Esophagus mucosa (tissue), 1 donor: Measurements from ENCODE around the gene ADA. TPM values are rescaled to one million over a fixed set of nuclear protein-coding genes. Genes with fewer than 3 reads are reported as not detected.
A peak's percentile ranks its signal among the peaks of the same experiment; 100 is the strongest.

ENCODE experiments used
- ATAC-seq: fragments of 200-7000 bp; cut with Tn5 transposase; one replicate; pipeline ENCODE4 v1.9.1; 2020
- total RNA-seq: library from RNA; stranded (reverse); gene quantifications from one replicate; pipeline ENCODE4 v1.2.4, GENCODE V29; 2023
- donor health status: DM: yes; HTN: yes; CAD: no.

Gene ADA
- total RNA-seq, 1 donor from 2014 or later: 21.8 TPM

DNA sequence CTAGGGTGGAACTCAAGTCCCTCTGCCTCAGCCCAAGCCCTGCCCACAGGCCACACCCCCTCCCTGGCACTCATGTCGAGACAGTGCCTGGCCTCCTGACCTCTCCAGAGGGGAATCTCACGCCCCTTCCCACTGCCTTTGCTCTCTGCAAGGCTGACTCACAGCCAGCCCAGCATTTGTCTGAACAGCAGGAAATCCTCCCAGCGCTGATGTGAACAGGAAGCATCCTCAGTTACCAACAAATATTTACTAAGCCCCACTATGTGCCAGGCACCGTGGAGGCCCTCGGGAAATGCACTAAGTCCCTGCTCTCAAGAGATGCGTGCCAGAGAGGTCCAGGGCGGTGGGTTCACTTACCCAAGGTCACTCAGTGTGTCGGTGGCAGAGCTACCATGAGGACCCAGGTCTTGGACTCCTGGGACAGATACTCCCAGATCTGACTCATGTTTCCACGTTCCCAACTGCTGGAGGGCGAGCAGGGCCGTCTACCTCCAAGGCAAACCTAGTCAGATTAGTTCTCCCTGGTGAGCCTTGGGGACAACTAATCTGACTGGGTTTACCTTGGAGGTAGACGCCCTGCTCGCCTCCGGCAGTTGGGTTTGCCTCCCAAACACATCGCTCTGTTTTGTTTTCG is 7.8 kb downstream of the ADA start:
- peak; percentile 77 for ATAC-seq

DNA sequence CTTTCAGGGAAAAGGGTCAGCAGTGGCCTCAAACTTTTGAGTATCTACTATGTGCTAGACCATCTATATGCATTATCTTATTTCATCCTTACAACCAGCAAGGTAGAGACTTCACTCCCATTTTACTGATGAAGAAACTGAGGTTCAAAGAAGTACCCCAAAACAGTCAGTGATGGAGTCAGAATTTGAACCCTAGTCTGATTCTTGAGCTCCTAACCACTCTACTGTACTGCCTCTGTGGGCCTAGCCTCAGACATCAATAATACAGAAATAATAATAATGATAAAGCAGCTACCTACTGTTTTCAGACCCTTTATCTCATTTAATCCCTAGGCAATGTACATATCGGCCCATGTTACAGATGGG is 8.4 kb downstream of the ADA start:
- no peak for ATAC-seq

DNA sequence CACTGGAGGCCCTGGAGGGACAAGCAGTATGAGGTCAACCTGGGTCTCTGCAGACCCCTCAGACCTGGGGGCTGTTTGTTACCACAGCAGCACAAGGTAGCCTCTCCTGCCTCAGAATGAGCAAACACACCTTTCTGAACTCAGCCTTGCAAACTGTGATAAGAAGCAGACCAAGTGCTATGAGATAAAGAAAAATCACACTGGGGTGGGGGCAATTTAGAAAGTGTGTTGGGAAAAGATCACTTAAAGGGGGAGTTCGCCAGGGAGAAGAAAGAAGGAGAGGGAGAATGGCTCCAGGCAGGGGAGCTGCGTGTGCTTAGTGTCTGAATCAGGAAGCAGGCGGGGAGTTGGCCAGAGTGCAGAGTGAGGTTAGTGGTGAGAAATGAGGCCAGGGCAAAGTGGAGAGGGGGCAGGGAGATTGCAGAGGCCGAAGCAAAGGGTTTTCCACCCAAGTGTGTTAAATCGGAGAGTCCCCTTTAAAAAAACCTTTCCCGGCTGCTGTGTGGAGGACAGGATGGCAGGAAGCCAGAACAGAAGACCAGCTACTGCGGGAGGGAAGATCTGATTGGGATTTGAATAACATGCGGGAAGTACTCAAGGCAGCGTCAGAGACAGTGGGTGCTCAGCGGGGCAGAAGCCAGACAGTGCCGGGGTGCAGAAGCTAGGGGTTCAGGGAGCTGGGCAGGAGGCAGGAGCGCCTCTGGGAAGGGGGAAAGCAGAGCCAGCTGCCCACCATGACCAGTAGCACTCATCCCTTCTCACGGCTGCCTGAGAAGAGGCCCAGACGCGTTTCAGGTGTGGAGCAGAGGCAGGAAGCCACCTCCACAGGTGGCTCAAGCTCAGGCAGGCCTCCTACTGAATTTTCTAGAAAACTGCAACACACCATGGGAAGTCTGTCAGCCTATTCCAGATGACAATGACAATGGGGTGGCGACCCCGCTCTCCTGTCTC is 9.0 kb downstream of the ADA start:
- peak; percentile 54 for ATAC-seq

DNA sequence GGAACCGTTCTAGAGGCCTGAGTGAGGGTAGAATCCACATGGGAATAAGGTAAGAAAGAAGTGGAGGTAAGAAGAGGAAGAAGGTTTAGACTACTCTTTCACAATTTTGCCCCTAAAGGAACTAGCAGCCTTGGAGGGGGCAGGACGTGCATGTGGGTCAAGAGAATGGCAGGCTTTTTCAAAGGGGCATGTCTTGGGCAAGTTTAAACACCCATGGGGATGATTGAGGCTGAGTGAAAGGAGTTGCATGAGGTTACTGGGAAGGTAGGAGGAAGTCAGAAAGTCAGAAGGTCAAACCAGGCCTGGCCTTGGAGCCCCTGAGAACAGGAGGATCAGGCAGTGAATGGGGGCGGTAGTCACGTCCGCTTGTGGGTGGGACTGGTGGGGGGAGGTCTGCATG is 10.2 kb downstream of the ADA start:
- ATAC-seq: peak; percentile 6

DNA sequence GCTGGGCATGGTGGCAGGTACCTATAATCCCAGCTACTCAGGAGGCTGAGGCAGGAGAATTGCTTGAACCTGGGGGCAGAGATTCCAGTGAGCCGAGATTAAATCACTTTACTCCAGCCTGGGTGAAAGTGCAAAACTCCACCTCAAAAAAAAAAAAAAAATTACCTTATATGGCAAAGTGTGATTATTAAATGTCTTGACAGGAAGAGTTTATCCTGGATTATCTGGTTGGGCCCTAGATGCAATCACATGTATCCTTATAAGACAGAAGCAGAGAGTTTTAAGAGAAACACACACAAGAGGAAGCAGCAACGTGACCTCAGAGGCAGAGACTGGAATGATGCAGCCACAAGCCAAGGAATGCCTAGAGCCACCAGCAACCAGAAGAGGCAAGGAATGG is 11.0 kb downstream of the ADA start:
- no peak for ATAC-seq

DNA sequence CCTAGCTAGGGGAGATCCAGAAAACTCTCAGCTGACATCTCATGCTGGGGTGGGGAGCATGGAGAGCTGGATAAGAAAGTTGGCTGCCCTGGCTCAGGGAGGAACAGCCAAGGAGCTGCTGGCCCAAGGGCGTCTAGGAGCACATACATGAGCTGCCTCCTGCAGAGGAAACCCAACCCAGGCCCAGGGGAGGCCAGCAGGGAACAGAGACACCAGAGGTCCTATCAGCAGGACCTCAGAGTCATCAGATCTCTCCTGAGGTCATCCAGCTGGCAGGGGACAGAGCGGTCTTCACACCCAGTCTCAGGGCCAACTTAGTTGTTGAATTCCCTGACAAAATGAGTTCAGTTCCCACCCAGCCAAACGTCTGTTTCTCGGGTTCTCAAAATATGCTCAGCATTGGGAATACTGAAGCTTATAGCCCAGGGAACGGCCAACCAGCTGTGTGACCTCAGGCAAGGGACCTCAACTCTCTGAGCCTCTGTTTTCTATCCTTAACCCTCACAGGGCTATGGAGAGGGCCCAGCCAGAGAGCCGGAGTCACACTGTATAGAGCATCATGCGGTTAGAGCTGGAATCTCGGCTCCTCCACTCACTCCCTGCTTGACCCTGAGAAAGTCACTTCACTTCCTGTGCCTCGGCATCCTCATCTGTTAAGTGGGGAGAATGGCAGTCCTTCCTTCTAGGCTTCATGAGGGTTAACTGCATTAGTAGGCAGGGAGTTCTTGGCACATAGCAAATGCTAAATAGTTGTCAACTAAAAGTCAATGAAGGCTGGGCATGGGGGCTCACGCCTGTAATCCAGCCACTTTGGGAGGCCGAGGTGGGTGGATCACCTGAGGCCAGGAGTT is 13.8 kb downstream of the ADA start:
- ATAC-seq: no peak

DNA sequence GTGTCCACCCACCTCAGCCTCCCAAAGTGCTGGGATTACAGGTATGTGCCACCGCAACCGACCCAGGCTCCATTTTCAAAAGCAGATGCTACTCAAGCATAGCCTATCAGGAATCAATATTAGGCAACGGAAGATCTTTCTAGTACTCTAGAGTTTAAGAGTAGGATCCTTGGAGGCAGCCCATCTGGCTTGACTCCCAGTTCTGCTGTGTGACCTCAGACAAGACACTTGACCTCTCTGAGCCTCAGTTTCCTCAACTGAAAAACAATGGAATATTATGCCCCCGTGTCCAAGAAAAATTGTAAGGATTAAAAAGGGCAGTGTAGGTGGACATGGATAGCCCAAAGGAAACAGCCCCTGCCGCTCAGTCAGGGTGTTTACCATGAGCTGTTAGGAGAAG is 14.5 kb downstream of the ADA start:
- ATAC-seq: no peak

DNA sequence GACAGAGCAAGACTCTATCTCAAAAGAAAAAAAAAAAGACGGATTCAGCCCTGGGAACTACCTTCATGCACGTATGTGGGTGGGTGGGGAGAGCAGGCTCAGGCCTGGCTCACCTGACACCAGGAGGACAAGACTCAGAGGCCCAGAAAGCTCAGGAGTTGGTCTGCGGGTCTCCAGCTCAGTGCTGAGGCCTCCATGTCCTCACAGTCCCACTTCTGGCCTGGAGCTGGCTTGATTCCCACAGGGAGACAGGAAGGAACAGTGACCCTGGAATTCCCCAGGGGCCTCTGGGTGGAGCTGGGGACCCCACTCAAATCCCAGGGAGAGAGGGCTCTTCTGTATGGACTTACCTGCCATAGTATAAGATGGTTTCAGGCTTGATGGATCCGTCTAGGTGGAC is 15.6 kb downstream of the ADA start:
- ATAC-seq: no peak

DNA sequence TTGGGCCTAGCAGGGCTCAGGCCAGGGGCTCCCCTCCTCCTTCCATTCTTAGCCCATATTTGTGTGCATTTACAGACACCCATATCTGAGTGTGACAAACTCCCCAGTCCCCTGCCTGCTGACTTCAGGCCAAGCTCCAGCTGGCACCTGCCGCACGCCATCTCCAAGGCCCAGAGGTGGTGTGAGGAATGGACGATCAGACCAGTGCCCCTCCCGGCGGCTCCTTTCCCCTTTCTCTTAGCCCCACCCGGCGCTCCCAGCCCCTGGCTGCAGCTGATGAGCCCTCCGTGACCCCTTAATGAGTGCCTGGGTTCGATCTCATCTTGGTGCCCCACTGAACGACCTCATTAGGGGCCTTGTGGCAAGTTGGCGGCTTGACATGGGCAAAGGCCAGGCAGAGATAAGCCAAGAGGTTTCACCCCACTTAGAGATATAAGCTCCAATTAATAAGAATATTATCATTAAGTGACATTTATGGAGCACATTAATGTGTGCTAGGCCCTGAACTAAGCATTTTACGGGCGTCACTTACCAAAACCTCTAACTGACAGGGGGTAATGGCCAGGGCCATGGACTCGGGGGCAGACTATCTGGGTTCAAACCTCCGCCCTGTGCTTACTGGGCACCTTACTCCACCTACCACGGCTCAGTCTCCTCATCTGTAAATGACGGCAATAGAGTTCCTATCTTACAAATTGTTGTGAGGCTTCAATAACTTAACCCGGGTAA is 17.5 kb downstream of the ADA start:
- ATAC-seq: no peak

DNA sequence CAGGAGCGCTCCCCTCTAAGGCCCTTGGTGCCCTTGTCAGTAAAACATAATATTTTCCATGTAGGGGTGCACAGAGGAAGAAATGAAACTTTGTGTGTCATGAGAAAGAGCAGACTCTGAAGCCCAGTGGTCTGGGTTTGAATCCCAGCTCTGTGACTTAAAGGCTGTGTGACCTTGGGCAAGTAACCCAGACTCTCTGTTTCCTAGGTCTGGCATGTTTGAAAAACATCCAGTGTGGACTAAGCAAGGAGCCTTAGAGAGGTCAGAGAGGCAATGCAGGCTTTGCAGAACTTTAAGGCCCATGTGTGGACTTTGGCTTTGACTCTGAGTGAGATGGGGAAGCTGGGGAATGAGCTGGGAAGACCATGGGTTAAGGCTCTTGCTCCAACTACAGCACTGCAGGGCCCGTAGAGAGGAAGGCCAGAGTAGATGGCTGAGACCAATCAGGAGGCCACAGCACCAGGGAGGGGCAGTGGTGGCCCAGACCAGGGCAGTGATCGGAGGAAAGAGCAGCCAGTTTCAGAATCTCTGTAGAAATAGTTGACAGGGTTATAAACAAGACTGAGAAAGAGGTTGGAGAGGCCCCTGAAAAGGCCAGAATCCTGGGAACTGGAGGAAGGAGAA is 18.2 kb downstream of the ADA start:
- ATAC-seq: no peak

DNA sequence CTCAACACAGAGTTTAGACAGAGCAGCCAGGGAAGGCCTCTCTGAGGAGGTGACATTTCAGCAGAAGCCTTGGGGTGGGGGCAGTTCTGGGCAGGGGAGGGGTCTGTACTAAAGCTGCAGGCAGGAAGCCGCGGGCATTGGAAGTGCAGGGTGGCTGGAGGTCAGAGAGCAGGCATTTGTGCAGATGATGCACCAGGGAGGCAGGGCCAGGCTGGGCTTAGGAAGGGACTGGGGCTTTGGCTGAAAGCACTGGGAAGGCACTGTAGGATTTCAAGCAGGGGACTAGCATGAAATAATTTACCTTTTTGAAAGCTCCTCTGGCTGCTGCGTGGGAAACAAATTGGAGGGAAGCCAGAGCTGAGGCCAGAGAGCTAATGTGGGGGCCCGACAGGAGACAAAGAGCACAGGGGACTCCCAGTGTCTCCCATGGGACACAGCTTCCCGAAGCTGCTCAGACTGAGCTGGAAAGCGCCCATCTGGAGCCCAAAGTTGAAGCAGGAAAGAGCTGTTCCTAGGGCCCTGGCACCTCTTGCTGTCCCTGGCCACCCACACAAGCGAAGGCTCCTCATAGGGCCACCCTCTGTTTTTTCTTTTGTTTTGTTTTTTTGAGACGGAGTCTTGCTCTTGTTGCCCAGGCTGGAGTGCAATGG is 19.3 kb downstream of the ADA start:
- no peak for ATAC-seq

DNA sequence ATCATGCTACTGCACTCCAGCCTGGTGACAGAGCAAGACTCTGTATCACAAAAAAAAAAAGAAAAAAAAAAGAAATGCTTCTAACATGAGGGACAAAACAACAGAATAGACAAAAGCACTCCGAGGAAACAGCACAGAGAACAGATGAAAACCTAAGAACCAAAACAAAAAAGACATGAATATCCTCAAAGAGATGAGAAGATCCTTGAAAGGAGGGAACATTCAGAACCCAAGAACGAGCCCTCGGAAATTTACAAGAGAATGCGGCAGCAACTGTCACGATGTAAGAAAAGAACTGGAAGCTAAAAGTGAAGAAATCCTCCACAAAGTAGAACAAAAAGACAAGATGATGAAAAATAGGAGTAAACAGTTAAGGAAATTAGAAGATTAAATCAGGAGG is 21.2 kb downstream of the ADA start:
- no peak for ATAC-seq

DNA sequence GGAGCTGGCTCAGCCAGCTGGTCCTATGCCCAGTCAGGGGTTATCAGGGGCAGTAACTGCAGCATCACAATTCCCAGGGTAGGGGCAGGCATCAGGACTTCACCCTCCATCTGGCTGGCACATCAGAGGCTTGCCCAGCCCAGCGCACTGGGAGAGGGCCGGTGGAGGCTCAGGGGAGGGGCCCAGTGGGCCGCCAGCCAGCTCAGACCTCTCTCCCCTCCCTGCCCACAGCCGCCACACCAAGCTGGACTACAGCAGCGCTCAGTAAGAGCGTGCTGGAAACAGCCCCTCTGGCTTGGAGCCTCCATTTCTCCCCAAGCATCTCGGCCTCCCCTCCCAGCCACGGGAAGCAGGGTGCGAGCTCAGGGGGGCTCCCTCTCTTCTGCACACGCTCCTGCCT is 22.0 kb downstream of the ADA start:
- ATAC-seq: no peak

DNA sequence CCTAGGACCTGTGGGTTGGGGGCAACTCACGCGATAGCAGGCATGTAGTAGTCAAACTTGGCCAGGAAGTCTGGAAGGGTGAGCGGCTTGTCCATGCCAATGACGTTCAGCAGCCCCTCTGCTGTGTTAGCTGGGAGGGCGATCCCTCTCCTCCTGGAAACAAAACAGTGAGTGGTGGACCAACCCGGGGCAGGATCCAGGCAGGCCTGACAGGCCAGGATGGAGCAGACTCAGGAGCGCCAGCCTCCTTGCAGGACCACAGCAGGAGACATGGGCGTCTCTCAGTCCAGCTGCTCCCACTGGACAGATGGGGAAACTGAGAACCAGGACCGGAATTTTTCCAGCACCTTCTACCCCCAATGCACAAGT is 22.5 kb downstream of the ADA start:
- ATAC-seq: no peak

DNA sequence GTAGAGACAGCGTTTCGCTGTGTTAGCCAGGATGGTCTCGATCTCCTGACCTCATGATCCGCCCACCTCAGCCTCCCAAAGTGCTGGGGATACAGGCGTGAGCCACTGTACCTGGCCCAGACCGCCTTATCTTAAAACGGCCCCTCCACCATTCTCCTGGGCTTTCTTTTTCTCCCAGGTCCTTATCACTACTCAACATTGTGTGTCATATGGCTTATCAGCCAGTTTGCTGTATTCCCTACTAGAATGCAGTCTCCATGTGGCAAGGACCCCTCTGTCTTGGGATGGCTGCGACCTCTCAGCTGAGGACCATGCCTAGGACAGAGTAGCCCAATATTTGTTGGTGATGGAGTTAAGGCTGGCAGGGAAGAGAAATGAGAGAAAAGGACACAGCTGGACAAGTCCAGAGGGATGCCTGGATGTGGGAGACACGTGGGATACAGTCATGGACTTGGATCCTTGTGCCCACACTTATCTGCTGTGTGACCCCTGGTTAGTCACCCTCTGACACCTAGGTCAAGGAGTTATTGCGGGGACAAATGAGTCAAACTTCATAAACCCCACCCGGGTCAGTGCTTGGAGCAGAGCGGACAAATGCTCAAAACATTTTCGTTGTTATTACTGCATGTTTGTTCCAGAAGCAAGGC is 24.0 kb downstream of the ADA start:
- no peak for ATAC-seq

DNA sequence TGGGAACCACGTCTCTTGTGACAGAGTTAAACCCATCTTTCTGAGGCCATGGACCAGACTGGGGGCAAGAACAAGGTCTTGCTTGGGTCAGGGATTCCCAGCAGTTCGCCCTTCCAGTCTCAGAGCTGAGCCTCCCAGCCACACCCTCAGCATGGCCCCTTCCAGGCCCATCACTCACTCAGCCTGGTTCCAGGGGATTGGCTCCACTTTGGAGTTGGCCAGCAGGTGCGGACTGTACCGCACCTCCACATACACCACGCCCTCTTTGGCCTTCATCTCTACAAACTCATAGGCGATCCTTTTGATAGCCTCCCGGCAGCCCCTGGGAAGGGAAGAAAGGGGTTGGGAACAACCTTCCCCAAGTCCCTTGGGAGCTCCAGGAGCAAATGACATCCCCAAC is 25.2 kb downstream of the ADA start:
- ATAC-seq: no peak

DNA sequence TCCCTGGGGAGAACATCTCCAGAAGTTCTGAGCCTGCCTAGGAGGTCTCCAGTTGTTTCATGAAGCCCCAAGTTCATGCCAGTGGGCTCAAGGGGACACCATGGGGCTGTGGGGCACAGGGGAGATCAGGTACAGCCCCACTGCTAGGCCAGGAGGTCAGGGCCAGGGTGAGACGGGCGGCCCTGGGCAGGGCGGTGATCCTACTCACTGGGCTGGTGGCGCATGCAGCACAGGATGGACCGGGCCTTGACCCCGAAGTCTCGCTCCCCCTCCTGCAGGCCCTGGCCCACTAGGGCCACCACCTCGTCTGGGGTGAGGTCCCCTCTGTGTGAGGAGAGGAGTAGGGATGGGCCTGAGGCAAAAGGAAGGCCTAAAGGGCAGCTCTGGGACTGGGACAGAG is 26.1 kb downstream of the ADA start:
- ATAC-seq: no peak

DNA sequence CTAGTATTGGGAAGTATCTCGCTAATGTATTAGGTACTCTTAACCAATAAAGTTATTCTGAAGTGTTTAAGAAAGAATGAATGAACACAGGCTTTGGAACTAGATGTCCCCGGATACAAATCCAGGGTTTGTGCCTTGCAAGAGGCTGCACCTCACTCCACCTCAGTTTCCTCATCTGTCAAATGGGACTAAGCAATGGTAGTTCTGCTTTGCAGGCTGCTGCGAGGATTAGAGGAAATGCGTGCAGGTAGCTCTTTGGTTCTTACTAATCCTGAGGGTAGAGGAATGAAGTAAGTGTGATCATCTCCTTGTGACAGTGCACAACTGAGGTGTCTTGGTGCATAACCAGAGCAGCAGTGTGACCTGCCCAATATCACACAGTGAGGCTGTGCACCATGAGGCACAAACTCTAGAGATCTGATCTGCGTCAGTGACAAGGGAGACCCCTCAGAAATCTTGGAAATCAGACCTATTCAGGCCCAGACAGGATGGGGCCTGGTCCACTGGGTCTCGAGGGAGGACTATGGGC is 26.7 kb downstream of the ADA start:
- ATAC-seq: no peak

DNA sequence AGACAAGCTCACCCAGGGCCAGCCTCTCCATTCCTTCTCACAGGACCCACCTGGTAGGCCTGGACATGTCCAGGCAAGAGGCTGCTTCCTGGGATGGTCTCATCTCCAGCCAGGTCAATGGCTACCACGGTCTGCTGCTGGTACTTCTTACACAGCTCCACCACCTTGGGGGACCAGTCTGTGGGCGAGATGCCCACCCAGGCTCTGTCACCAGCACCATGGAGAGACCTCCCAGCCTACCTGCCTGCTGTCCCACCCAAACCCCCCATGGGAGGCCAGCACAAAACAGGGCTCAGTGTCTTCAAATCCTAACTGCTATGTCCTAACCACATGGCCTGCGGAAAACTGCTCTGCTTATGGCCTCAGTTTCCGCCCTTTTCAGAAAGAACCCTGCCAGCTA is 27.3 kb downstream of the ADA start:
- no peak for ATAC-seq

DNA sequence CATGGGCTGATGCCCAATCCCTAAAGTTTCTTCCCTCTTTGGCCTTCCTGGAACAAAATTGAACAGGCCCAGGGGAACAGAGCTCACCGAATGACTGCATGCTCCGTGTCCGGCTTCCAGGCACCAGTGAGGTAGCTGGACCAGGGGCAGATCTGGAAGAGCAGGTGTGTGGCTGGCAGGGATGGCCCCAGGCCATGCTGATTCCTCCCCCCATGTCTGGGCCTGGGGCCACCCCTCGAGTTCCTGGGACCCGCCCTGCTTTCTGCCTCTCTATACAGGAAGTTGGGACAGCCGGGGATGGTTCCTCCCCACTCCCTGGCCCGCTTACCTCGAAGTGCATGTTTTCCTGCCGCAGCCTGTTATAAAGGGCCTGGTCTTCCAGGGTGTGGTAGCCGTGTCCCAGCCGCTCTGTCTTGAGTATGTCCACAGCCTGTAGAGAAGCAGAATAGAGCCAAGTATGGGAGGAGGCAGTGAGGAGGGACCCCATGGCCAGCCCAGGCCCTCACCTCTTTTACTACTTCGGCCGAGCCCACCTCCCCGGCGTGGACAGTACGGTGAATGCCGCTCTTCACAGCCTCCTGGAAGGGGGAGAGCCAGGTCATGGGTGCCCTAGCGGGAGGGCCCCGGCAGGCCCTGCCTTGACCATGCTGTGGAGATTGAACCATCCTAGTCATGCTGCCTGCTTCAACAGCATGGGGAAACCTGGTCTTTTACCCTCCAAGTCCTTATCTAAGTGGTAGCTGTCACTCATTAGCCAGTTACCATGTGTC is 28.8 kb downstream of the ADA start:
- no peak for ATAC-seq
